MG63 (cell line): ENCODE results near the gene UNC93A. TPM values are rescaled to one million over a fixed set of nuclear protein-coding genes. Genes with fewer than 3 reads are reported as not detected.
"Not testable (repeated sequence)": the region's sequence is repeated elsewhere in the genome, so short reads cannot be mapped to it uniquely, and the experiment has no call there.

Source experiments
- DNase-seq: peaks from one replicate; pipeline ENCODE4 v3.0.0-alpha.2; 2020
- H3K27me3 ChIP-seq: fragments of 250-450 bp; sonication (Bioruptor Pico); 2 replicates; pipeline ENCODE4 v1.5.1; 2020; ENCODE audit warnings: mild to moderate bottlenecking, moderate library complexity
- H3K36me3 ChIP-seq: fragments of 250-450 bp; sonication (Bioruptor Pico); 2 replicates; pipeline ENCODE4 v1.5.1; 2020; ENCODE audit warnings: mild to moderate bottlenecking, moderate library complexity
- H3K4me3 ChIP-seq: fragments of 250-450 bp; sonication (Bioruptor Pico); 2 replicates; pipeline ENCODE4 v1.5.1; 2020; ENCODE audit warnings: mild to moderate bottlenecking, moderate library complexity
- H3K9me3 ChIP-seq: fragments of 250-450 bp; sonication (Bioruptor Pico); 2 replicates; pipeline ENCODE4 v1.5.1; 2020; ENCODE audit warnings: mild to moderate bottlenecking, moderate library complexity
- total RNA-seq: library from RNA; depleted of rRNA; stranded (reverse); fragments of >200 nt; shearing (Covaris generic); gene quantifications from 2 replicates; pipeline ENCODE4 v1.2.3, GENCODE V29; 2014; ENCODE audit warnings: low replicate concordance

Gene UNC93A
- total RNA-seq, 1 experiment from 2014 or later = not detected

DNA sequence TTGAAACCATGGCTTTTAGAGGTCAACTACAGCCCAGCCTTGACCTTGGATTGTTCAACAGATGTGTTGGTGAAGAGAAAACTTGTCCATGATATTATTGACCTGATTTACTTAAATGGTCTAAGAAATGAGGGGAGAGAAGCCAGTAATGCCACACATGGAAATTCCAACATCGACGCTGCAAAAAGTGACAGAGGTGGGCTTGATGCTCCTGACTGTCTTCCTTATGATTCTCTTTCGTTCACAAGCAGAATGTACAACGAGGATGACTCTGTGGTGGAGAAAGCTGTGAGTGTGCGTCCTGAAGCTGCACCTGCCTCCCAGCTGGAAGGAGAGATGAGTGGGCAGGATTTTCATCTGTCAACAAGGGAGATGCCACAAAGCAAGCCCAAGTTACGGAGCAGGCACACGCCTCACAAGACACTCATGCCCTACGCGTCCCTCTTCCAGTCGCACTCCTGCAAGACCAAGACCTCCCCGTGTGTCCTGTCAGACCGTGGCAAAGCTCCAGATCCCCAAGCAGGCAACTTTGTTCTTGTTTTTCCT is 50.0 kb downstream of the UNC93A start:
- peaks cover 3% of the 10 kb centered on the region; the same call in 1 of the 2 replicates for H3K27me3 ChIP-seq
- DNase-seq = no peak
- no peaks in the 10 kb centered on the region for H3K9me3 ChIP-seq
- no peak overlapping the region for H3K4me3 ChIP-seq
- no peaks in the 10 kb centered on the region for H3K36me3 ChIP-seq

DNA sequence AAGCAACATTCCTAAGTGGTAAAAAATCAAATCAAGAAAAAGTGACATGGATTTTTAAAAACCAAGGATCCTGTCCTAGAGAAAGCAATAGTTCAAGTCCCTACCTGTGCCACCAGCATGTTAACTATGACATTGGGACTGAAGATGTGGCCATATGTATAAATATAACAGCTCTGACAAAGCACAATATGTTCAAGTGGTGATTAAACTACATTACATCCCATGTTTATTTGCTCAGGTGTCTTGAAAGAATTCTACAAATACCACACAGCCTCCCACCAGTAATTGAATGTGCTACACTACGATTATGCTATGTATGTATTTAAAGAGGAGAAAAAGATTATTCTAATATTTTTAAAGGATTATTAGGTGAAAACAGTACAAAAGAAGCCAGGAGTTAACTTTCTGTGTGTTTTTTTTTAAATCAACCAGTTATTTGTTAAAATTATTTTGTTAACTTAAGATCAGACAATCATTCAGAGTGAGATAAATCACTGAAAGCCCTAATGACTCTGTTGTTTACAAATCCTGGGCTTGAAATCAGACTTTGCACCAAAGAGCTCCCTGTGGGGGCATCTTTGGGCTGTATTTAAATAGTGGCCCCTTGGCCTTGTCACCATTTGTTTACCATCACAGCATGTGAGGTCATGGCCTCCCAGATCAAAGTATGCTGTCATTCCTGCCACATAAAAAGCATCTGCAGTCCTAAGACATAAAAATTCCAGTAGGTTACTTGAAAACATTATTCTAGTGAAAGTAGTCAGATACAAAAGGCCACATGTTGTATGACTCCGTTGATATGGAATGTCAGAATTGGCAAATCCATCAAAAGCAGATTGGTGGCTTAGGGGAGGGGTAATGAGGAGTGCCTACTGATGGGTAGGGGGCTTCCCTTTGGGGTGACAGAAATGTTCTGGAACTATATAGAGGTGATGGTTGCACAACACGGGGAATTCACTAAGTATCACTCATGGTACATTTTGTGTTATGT is 50.8 kb downstream of the UNC93A start:
- no peaks in the 10 kb centered on the region for H3K9me3 ChIP-seq
- no peak for DNase-seq
- no peak overlapping the region for H3K4me3 ChIP-seq
- H3K27me3 ChIP-seq = peaks cover 3% of the 10 kb centered on the region; the same call in 1 of the 2 replicates
- no peaks in the 10 kb centered on the region for H3K36me3 ChIP-seq

DNA sequence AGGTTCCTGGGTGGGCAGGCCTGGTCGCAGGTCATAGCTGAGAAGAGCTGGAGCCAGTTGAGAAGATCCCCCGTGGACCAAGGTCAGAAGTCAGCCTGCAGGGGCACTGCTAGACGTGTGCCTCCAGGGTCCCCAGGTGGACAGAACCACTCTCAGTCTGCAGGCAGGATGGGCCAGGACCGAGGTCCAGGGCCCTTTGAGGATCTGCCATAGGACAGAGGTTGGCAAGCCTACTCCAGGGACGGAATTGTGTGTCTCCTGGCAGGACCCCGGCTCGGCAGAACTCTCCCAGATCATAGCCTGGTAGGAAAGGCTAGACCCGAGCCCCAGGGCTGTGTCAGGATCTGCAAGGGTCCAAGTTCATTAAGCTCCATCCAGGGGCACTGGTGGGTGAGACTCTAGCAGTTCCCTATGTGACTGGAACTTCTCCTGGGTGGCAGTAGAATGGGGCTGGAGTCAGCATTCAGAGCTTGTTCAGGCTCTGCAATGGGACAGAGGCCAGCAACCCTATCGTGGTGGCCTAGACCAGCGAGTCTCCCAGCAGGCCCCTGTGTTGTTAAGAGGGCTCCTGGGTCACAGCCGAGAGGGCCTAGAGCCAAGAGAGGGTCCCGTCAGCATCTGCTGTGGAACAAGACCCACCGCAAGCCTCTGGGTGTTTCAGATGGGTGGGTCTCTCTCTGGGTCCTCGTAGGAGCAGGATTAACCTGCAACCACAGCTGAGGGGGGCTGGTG is 51.9 kb downstream of the UNC93A start:
- Histone ChIP-seq H3K4me3 (no peak overlapping the region), H3K27me3 (peaks cover 3% of the 10 kb centered on the region; the same call in 1 of the 2 replicates), H3K9me3 (no peaks in the 10 kb centered on the region), H3K36me3 (no peaks in the 10 kb centered on the region)
- DNase-seq = no peak

DNA sequence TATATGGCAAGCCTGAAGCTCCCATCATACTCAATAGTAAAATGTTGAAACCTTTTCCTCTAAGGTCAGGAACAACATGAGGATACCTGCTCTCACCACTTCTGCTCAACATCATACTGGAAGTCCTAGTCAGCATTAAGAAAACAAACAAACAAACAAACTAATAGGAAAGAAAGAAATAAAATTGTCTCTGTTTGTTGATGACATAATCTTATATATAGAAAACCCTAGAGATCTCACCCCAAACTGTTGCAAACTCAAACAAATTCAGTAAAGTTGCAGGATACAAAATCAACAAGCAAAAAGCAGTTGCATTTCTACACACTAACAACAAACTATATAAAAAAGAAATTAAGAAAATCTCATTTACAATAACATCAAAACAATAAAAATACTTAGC is 54.2 kb downstream of the UNC93A start:
- H3K4me3 ChIP-seq = no peak overlapping the region
- no peak for DNase-seq
- H3K27me3 ChIP-seq = peaks cover 3% of the 10 kb centered on the region; the same call in 1 of the 2 replicates
- H3K36me3 ChIP-seq = no peaks in the 10 kb centered on the region
- no peaks in the 10 kb centered on the region for H3K9me3 ChIP-seq

DNA sequence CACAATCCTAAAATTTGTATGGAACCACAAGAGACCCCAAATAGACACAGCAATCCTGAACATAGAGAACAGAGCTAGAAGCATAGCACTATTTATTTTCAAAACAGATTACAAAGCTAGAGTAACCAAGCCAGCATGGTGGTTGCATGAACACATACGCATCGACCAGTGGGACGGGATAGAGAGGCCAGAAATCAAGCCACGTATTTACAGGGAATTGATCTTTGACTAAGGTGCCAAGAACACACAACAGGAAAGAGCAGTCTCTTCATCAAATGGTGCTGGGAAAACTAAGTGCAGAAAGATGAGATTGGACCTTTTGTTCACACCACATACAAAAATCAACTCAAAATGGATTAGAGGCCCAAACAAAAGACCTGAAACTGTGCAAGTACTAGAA is 54.8 kb downstream of the UNC93A start:
- DNase-seq = no peak
- H3K27me3 ChIP-seq = peaks cover 3% of the 10 kb centered on the region; the same call in 1 of the 2 replicates
- H3K9me3 ChIP-seq = no peaks in the 10 kb centered on the region
- H3K36me3 ChIP-seq = no peaks in the 10 kb centered on the region
- H3K4me3 ChIP-seq = no peak overlapping the region

DNA sequence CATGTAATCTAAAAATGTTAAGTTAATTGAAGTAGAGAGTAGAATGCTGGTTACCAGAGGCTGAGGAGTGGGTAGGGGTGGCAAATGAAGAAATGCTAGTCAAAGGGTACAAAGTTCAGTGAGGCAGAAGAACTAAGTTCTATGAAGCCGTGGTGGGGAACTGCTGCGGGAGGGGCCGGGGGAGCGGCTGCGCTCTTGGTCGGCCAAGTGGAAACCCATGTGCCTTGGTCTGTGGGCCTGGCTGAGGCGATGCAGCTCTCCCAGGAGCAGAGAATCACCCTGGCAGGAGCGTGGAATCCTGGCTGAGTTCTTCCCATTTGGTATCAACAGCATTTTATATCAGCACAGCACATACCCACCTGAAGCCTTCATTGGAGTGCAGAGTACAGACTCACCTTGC is 56.1 kb downstream of the UNC93A start:
- Histone ChIP-seq H3K4me3 (no peak overlapping the region), H3K36me3 (no peaks in the 10 kb centered on the region), H3K9me3 (no peaks in the 10 kb centered on the region), H3K27me3 (peaks cover 3% of the 10 kb centered on the region)
- no peak for DNase-seq

DNA sequence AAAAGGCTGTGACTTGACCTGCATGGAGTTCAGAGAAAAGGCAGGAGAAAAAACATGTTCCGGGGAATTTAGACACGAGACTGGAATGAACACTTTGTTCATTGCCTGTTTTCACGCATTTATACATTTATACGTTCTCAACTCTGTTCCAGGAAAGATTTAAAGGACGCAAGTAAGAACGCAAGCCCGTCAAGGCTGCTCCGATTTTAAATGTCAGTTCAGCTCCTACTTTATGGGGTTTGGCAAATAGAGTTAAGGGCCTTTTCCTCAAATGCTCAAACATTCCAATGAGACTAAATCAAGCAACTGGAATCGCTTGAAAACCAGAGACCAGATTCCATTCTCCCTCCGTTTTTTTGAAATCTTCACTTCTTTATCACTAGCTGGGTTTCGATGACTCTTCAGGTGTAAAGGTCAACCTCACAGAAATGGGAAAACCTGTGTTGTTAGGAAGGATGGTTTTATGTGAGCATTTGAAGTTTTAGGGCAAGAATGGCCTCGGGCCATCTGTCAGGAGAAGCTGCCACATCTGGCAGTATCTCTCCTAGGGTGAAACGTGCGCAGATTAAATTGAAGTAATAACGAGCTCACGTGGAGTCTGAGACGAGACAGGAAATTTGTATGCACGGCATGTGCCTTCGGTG is 58.6 kb downstream of the UNC93A start:
- no peak for DNase-seq
- Histone ChIP-seq H3K27me3 (peaks cover under 1% of the 10 kb centered on the region), H3K36me3 (no peaks in the 10 kb centered on the region), H3K4me3 (no peak overlapping the region), H3K9me3 (peaks cover 5% of the 10 kb centered on the region)

DNA sequence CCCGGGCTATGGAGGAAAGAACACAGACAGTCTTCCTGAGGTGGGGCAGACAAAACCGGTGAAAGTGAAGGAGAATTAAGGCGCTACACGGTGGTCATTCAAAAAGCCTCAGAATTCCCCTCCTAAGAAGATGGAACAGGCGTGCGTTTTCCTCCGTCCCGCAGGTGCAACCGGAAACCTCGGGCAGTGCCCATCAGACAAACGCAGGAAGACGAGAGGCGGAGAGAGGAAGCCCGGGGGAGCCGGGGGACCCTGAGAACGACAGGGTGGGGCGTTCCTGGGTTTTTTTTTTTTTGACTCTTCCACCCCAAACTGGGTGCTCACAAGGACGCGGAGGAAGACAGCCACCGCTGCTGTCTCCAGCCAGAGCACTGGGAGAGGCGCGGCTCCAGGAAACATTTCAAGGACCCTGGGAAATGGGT is 59.2 kb downstream of the UNC93A start:
- DNase-seq = no peak
- no peak overlapping the region for H3K4me3 ChIP-seq
- no peaks in the 10 kb centered on the region; the same call in none of the 2 replicates for H3K27me3 ChIP-seq
- no peaks in the 10 kb centered on the region for H3K36me3 ChIP-seq
- peaks cover 5% of the 10 kb centered on the region for H3K9me3 ChIP-seq

DNA sequence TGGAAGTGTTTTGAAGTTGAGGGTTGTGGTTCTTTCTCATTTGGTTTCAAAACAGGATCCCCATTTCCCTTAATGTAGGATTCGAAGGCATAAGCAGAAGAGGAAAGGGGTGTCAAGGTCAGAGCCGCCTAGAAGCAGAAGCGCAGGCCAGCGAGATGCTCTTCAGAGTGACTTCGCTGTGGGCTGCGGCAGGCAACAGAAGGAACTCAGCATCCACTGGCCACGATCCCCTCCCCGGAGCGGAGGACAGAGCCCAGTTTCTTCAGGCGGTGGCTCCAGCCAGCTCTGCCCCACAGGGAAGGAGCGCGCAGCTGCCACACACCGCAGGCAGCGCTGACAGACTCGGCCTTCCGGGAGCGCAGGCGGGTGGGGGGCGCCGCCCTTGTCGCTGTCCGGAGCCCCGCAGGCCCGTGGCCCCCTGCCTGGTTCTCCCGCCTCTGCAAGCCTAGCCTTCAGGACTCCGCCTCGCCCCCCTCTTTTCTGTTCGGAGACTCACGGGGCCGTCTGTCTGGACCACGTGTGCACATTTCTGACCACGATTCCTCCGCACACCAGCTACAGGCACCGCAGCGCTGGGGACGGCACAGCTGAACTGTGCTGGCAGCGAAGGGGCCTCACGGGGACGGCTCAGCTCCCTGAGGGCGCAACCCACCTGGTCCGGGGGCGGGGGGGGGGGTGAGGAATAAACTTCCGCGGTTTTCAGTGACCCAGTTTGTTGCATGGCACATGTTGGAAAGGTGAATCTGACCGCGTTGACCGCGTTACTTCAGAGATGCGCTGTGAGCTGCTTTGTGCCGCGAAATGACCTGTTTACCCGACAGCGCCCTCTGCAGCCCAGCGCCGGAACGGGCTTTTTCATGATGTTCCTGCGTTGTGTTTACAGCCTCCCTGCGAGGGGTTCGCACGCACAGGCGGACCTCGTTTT is 59.9 kb downstream of the UNC93A start:
- peak; percentile 72 for DNase-seq
- H3K36me3 ChIP-seq = no peaks in the 10 kb centered on the region
- peak overlapping the region; percentile 49 for H3K4me3 ChIP-seq
- H3K9me3 ChIP-seq = peaks cover 5% of the 10 kb centered on the region
- no peaks in the 10 kb centered on the region; the same call in none of the 2 replicates for H3K27me3 ChIP-seq

DNA sequence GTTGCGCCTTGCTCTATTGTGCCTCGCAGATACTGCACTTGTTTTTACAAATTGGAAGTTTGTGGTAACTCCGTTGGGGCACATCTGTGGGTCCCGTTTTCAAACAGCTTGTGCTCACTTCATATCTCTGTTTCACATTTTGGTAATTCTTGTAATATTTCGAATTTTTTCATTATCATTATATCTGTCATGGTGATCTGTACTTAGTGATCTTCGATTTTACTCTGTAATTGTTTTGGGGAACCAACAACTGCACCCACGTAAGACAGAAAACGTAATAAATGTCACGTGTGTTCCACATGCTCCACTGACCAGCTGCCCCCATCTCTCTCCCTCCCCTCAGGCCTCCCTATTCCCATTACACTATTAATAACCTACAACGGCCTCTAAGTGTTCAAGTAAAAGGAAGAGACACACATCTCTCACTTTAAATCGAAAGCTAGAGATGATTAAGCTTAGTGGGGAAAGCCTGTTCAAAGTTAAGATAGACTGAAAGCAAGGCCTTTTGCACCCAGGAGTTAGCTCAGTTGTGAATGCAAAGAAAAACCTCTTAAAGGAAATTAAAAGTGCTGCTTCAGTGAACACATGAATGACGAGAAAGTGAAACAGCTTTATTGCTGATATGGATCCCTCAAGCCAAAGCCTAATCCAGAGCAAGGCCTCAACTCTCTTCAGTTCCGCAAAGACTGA is 60.7 kb downstream of the UNC93A start:
- Histone ChIP-seq H3K9me3 (peaks cover 5% of the 10 kb centered on the region), H3K36me3 (no peaks in the 10 kb centered on the region), H3K4me3 (peak overlapping the region; percentile 49; the same call in 1 of the 2 replicates), H3K27me3 (no peaks in the 10 kb centered on the region; the same call in none of the 2 replicates)
- DNase-seq = no peak

DNA sequence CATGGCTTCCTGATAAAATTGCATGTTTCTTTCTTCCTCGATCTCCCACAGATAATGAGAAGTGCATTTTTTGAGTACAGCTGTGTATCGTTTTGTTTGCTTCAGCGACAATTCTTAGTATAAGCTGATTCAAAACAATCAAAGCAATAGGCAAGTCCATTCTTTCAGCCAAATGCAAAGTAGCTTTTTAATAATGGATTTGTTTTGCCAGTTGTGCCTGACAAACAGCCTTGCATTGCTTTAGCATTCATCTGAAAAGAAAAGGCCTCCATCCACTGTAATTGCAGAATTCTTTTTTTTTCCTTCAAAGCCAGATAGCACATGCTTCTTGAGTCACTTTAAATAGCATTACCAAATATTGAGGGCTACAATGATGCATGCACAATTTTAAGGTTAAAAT is 65.8 kb downstream of the UNC93A start:
- Histone ChIP-seq H3K36me3 (no peaks in the 10 kb centered on the region), H3K27me3 (no peaks in the 10 kb centered on the region; the same call in 1 of the 2 replicates), H3K9me3 (peaks cover 5% of the 10 kb centered on the region), H3K4me3 (no peak overlapping the region)
- no peak for DNase-seq

DNA sequence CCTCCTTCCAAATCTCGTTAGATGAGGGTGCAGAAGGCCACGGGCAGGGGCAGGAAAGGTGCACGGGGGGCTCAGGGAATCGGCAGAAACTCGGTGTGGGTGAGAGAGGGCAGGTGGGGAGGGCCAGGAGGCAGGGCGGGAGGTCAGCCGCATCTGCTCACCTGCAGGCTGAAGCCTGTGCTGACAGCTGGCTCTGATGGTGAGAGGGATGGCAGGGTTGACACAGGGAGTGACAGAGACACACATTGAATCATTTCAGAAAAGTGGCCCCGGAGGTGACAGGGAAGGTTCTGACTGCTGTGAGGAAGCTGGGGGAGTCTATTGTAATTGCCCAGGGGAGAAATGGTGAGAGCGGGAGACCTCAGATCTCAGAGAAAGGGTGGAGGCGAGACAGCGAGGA is 67.3 kb downstream of the UNC93A start:
- not testable (repeated sequence) for H3K4me3 ChIP-seq, H3K9me3 ChIP-seq, H3K27me3 ChIP-seq, DNase-seq, H3K36me3 ChIP-seq

DNA sequence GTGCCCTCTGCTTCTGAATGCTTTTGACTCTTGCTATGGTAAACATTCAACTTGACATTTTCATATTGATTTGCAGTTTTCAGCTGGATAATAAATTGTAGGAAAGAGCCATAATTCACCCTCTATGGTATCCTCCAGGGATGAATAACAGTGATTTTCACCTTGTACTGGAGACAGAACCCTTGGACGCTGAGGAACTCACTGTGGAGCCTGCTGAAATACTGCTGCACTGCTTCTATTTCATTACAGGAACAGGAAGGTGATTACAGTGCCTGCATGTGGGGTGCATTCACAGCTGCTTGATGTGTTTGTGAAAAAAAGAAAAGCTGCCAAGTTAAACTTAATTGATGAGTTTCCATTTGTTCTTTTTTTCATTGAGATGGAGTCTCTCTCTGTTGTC is 70.1 kb downstream of the UNC93A start:
- H3K27me3 ChIP-seq, H3K36me3 ChIP-seq, DNase-seq, H3K4me3 ChIP-seq, H3K9me3 ChIP-seq: not testable (repeated sequence)
